Ovary (tissue), 3 donors: ENCODE measurements around the gene JMJD6.

Experiments
- EP300 ChIP-seq: sonication (generic); formaldehyde crosslinking; IDR thresholded peaks from one replicate; pipeline ENCODE4 v1.6.1; 2017; ENCODE audit warnings: antibody characterized with exemption
- TF ChIP-seq, protein P1 (sequence below), 3 donors: fragments of 450-650 bp in 2 of 3; fragments of 200-600 bp in 1 of 3; IDR thresholded peaks; one replicate each; pipeline versions ENCODE4 v1.5.1 to v1.8.0; 2016 to 2022; ENCODE audit warnings: antibody characterized with exemption in 3 of 3, mild to moderate bottlenecking in 1 of 3
- donor health status: DM: no; HTN: no; CAD: no.

DNA sequence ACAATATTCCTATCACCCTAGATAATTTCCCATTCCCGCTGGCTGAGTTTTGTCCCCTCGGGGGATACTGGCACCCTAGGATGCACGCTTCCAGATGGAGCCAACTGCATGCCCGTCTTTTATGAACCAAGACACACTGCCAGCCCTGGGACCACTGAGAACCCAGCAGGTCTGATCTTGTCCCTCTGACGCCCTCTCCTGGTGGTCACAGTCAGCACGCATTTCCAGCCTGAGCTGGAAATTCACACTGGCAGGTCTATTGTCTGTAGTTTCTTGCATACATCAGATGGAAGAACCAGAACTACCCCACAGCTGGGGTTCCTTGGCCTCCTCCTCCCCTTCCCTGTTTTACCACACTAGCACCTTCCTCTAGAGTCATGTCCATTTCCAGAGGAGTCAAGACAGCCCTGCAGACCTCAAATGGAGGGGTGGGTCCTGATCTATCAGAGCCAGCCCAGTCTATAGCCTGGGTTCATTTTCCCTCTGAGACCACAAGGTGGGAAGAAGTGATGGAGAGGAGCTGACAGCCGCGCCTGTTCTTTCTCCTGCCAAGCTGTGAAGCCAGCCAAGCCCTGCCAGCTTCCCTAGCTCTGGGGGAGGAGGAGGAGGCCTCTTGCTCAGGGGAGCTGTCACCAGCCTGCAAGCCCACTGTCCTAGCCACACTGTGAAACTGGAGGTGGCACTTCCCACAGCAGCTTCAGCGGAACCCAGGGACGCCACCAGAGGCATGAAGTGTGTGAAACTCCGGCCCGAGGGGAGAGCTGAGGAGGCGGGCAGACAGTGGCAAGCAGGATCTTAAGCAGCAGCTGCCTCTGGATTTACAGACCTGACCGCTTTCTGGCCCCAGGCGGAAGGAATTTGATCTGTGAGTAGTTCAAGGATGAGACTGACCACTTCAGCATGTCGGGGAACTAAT is 44.9 kb downstream of the JMJD6 start:
- TF ChIP-seq, protein P1, sequence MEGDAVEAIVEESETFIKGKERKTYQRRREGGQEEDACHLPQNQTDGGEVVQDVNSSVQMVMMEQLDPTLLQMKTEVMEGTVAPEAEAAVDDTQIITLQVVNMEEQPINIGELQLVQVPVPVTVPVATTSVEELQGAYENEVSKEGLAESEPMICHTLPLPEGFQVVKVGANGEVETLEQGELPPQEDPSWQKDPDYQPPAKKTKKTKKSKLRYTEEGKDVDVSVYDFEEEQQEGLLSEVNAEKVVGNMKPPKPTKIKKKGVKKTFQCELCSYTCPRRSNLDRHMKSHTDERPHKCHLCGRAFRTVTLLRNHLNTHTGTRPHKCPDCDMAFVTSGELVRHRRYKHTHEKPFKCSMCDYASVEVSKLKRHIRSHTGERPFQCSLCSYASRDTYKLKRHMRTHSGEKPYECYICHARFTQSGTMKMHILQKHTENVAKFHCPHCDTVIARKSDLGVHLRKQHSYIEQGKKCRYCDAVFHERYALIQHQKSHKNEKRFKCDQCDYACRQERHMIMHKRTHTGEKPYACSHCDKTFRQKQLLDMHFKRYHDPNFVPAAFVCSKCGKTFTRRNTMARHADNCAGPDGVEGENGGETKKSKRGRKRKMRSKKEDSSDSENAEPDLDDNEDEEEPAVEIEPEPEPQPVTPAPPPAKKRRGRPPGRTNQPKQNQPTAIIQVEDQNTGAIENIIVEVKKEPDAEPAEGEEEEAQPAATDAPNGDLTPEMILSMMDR (IDR thresholded peaks at IDR 0.05) = peak; percentile 50 to 67 (median 65)
- TF ChIP-seq EP300 = no peak
